Mesothelial cell of epicardium (in vitro differentiated cells): ENCODE measurements around the gene MORF4L1. TPM values are rescaled to one million over a fixed set of nuclear protein-coding genes. Genes with fewer than 3 reads are reported as not detected.
A peak's percentile ranks its signal among the peaks of the same experiment; 100 is the strongest.

Experiments used
- DNase-seq, 2 experiments: peaks; one replicate each; pipeline ENCODE4 v3.0.0; 2021; ENCODE audit warnings: low spot score in 2 of 2; ENCODE audit not compliant: unreplicated experiment in 2 of 2
- H3K27ac Mint-ChIP-seq: 2 replicates; pipeline ENCODE4 v1.8.0; 2021; ENCODE audit warnings: mixed read lengths
- H3K27me3 Mint-ChIP-seq: 2 replicates; pipeline ENCODE4 v1.8.0; 2021; ENCODE audit warnings: low read depth, mixed read lengths
- H3K36me3 Mint-ChIP-seq: 2 replicates; pipeline ENCODE4 v1.8.0; 2021; ENCODE audit warnings: mixed read lengths
- H3K4me1 Mint-ChIP-seq: 2 replicates; pipeline ENCODE4 v1.8.0; 2021; ENCODE audit warnings: mixed read lengths
- H3K4me3 Mint-ChIP-seq: 2 replicates; pipeline ENCODE4 v1.8.0; 2021; ENCODE audit warnings: mild to moderate bottlenecking, moderate library complexity, mixed read lengths
- H3K9me3 Mint-ChIP-seq: 2 replicates; pipeline ENCODE4 v1.8.0; 2021; ENCODE audit warnings: mixed read lengths
- total RNA-seq: library from RNA; stranded (reverse); gene quantifications from 3 replicates; pipeline ENCODE4 v1.2.1, GENCODE V29; 2021
- TF ChIP-seq, protein P1 (sequence below): fragments of 200-600 bp; sonication (generic); IDR thresholded peaks from one replicate; pipeline ENCODE4 v1.5.0; 2021; ENCODE audit warnings: antibody characterized with exemption; ENCODE audit not compliant: unreplicated experiment

The MORF4L1 gene
- total RNA-seq, 1 donor from 2014 or later, result 444 TPM

DNA sequence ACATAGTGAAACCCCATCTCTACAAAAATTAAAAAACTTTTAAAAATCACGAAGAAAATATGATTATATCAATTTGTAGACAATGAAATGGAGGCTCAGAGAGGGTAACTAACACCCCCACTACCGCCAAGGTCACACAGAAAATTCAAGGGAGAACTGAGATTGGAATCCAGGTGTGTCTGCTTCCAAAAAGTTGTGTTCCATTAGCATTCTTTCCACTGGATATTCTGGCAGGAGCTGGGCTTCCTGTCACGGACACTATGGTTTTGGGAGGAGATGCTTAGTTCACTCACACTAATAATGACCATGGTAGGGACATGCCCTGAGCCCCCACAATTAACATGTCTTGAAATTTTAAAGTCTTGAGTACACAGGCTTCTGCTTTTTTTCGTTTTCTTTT lies 43.4 kb downstream of the MORF4L1 start:
- Mint-ChIP-seq H3K27me3 (no peaks in the 10 kb centered on the region), H3K9me3 (no peaks in the 10 kb centered on the region), H3K4me1 (peaks cover 7% of the 10 kb centered on the region), H3K36me3 (peaks cover 22% of the 10 kb centered on the region), H3K4me3 (no peak overlapping the region), H3K27ac (peak overlapping the region; percentile 73)
- TF ChIP-seq, protein P1, sequence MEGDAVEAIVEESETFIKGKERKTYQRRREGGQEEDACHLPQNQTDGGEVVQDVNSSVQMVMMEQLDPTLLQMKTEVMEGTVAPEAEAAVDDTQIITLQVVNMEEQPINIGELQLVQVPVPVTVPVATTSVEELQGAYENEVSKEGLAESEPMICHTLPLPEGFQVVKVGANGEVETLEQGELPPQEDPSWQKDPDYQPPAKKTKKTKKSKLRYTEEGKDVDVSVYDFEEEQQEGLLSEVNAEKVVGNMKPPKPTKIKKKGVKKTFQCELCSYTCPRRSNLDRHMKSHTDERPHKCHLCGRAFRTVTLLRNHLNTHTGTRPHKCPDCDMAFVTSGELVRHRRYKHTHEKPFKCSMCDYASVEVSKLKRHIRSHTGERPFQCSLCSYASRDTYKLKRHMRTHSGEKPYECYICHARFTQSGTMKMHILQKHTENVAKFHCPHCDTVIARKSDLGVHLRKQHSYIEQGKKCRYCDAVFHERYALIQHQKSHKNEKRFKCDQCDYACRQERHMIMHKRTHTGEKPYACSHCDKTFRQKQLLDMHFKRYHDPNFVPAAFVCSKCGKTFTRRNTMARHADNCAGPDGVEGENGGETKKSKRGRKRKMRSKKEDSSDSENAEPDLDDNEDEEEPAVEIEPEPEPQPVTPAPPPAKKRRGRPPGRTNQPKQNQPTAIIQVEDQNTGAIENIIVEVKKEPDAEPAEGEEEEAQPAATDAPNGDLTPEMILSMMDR, result no peak
- DNase-seq, result no peak

DNA sequence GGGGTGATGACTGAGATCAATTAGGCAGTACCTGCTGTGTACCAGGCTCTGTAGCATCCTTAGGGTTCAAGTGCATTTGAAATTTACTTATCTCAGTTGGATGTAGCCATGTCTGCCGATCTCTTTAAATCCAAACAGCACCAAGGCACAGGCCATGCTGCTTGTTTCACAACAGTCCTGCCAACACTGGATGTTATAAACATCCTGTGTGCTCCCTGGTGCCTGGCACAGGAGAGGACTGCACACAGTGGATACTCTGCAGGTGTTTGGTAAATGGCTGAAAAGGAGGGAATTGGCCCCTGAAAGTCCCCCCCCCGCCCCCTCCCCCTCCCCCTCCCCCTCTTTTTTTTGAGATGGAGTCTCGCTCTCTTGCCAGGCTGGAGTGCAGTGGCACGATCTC lies 45.2 kb downstream of the MORF4L1 start:
- H3K36me3 Mint-ChIP-seq, result peaks cover 31% of the 10 kb centered on the region
- no peak overlapping the region for H3K27ac Mint-ChIP-seq
- H3K4me3 Mint-ChIP-seq, result no peak overlapping the region
- H3K4me1 Mint-ChIP-seq, result peaks cover 11% of the 10 kb centered on the region
- H3K27me3 Mint-ChIP-seq, result no peaks in the 10 kb centered on the region
- TF ChIP-seq, protein P1, result no peak
- no peak for DNase-seq
- no peaks in the 10 kb centered on the region for H3K9me3 Mint-ChIP-seq

DNA sequence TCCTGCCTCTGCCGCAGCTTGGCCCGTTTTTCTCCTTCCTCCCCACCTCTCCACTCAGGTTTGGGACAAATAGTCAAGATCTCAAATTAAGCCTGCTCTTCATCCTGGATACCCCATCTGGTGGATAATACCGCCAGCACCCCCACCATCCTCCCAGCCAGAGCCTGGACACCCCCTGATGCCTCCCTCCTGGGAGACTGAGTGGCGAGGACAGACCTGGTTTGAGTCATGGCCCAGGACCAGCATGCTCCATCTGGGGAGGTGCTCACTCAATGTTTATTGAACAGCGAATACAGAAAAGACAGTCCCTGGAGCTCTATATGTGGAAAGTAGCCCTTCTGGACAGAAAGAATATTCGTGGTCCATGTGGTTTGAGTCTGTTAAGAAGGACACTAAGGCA lies 48.8 kb downstream of the MORF4L1 start:
- Mint-ChIP-seq H3K4me1 (peaks cover 13% of the 10 kb centered on the region), H3K9me3 (no peaks in the 10 kb centered on the region), H3K36me3 (peaks cover 38% of the 10 kb centered on the region), H3K27me3 (no peaks in the 10 kb centered on the region), H3K4me3 (no peak overlapping the region), H3K27ac (peak overlapping the region; percentile 32)
- TF ChIP-seq, protein P1, result no peak
- no peak for DNase-seq

- Mint-ChIP-seq H3K4me1 (peaks cover 10% of the 10 kb centered on the region), H3K9me3 (no peaks in the 10 kb centered on the region), H3K4me3 (no peak overlapping the region), H3K27me3 (no peaks in the 10 kb centered on the region), H3K36me3 (peaks cover 38% of the 10 kb centered on the region), H3K27ac (peak overlapping the region; percentile 87)
- TF ChIP-seq, protein P1, result no peak
- DNase-seq, result no peak
Measured at GRCh38 chr15:78921940-78922339, 49.2 kb downstream of the MORF4L1 start.

GRCh38 chr15:78922527-78922926 lies 49.8 kb downstream of the MORF4L1 start:
- no peak for DNase-seq
- no peaks in the 10 kb centered on the region for H3K27me3 Mint-ChIP-seq
- TF ChIP-seq, protein P1, result no peak
- peak overlapping the region; percentile 87 for H3K27ac Mint-ChIP-seq
- no peak overlapping the region for H3K4me3 Mint-ChIP-seq
- H3K36me3 Mint-ChIP-seq, result peaks cover 40% of the 10 kb centered on the region
- no peaks in the 10 kb centered on the region for H3K9me3 Mint-ChIP-seq
- H3K4me1 Mint-ChIP-seq, result peaks cover 8% of the 10 kb centered on the region

DNA sequence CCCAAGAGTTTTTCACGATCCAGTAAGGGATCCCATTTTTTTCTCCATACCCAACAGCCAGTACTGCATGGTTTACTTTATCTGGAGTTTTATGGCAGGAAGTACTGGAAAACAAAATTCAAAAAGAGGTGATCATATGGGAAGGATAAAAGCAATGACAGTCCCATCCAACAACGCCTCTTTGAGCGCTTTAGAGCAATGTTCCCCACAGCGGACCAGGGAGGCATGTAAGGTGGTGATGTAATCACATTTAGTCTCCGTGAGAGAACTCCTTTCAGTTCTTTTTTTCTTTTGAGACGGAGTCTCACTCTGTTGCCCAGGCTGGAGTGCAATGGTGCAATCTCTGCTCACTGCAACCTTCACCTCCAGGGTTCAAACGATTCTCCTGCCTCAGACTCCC lies 50.3 kb downstream of the MORF4L1 start:
- Mint-ChIP-seq H3K9me3 (no peaks in the 10 kb centered on the region), H3K4me3 (no peak overlapping the region), H3K36me3 (peaks cover 44% of the 10 kb centered on the region), H3K4me1 (peaks cover 8% of the 10 kb centered on the region), H3K27me3 (no peaks in the 10 kb centered on the region), H3K27ac (peak overlapping the region; percentile 87)
- DNase-seq, result no peak
- TF ChIP-seq, protein P1, result no peak
